WTC11 (cell line): ENCODE results near the gene ABLIM3. TPM values are rescaled to one million over a fixed set of nuclear protein-coding genes. Genes with fewer than 3 reads are reported as not detected.

Experiments
- ATAC-seq: fragments of 200-7000 bp; cut with Tn5 transposase; 2 replicates; pipeline ENCODE4 v1.10.0; 2021; ENCODE audit warnings: mild to moderate bottlenecking, moderate library complexity
- CTCF ChIA-PET: fragments of 300-600 bp; sonication (Branson Sonifier 250); formaldehyde crosslinking; loops from one replicate; lab custom pipeline; 2021; ENCODE audit warnings: antibody characterized with exemption; lab: Charles Lee
- POLR2A ChIA-PET: fragments of 350-600 bp; sonication (Branson Sonifier 250); formaldehyde crosslinking; loops from one replicate; lab custom pipeline; 2021; ENCODE audit warnings: antibody characterized with exemption; lab: Charles Lee
- DNase-seq: peaks from one replicate; pipeline ENCODE4 v3.0.0; 2021; ENCODE audit warnings: low spot score
- H3K27ac Mint-ChIP-seq: 2 replicates; pipeline ENCODE4 v1.8.0; 2021; ENCODE audit warnings: mixed read lengths
- H3K27me3 Mint-ChIP-seq: 2 replicates; pipeline ENCODE4 v1.8.0; 2021; ENCODE audit warnings: low read depth, mild to moderate bottlenecking, moderate library complexity, mixed read lengths
- H3K36me3 Mint-ChIP-seq: 2 replicates; pipeline ENCODE4 v1.8.0; 2021; ENCODE audit warnings: mixed read lengths
- H3K4me1 Mint-ChIP-seq: 2 replicates; pipeline ENCODE4 v1.8.0; 2022; ENCODE audit warnings: mixed read lengths
- H3K4me3 Mint-ChIP-seq: 2 replicates; pipeline ENCODE4 v1.8.0; 2021; ENCODE audit warnings: mild to moderate bottlenecking, moderate library complexity, mixed read lengths
- H3K9me3 Mint-ChIP-seq: 2 replicates; pipeline ENCODE4 v1.8.0; 2021; ENCODE audit warnings: mixed read lengths
- E2F4 ChIP-seq: sonication (generic); formaldehyde crosslinking; IDR thresholded peaks from 2 replicates; pipeline ENCODE4 v1.8.1; 2022; ENCODE audit warnings: low read depth, mild to moderate bottlenecking, moderate library complexity, missing genetic modification reagents, borderline replicate concordance
- ERG ChIP-seq: fragments of 250-450 bp; sonication (Bioruptor Pico); IDR thresholded peaks from 2 replicates; pipeline ENCODE4 v1.8.0; 2021; ENCODE audit warnings: mild to moderate bottlenecking
- ESRRA ChIP-seq: sonication (generic); formaldehyde crosslinking; IDR thresholded peaks from 2 replicates; pipeline ENCODE4 v1.8.1; 2022; ENCODE audit warnings: mild to moderate bottlenecking, missing genetic modification reagents, borderline replicate concordance
- FOXP1 ChIP-seq: sonication (generic); formaldehyde crosslinking; IDR thresholded peaks from 2 replicates; pipeline ENCODE4 v1.8.0; 2022; ENCODE audit warnings: missing genetic modification reagents, mild to moderate bottlenecking, moderate library complexity, borderline replicate concordance
- GABPB1 ChIP-seq: sonication (generic); formaldehyde crosslinking; IDR thresholded peaks from 2 replicates; pipeline ENCODE4 v1.8.1; 2023; ENCODE audit warnings: mild to moderate bottlenecking, missing genetic modification reagents
- NFYB ChIP-seq: sonication (generic); formaldehyde crosslinking; conservative IDR thresholded peaks from 2 replicates; pipeline ENCODE4 v1.8.0; 2022; ENCODE audit warnings: low read depth, missing genetic modification reagents
- RORB ChIP-seq: fragments of 250-450 bp; sonication (Bioruptor Pico); IDR thresholded peaks from 2 replicates; pipeline ENCODE4 v1.9.0; 2021; ENCODE audit warnings: mild to moderate bottlenecking
- TEAD1 ChIP-seq: sonication (generic); formaldehyde crosslinking; IDR thresholded peaks from 2 replicates; pipeline ENCODE4 v1.8.0; 2022; ENCODE audit warnings: mild to moderate bottlenecking, missing genetic modification reagents
- TP53 ChIP-seq: sonication (generic); formaldehyde crosslinking; IDR thresholded peaks from 2 replicates; pipeline ENCODE4 v1.8.1; 2023; ENCODE audit warnings: mild to moderate bottlenecking, missing genetic modification reagents
- USF1 ChIP-seq: sonication (generic); formaldehyde crosslinking; IDR thresholded peaks from 2 replicates; pipeline ENCODE4 v1.8.0; 2022; ENCODE audit warnings: mild to moderate bottlenecking, missing genetic modification reagents
- USF2 ChIP-seq: sonication (generic); formaldehyde crosslinking; IDR thresholded peaks from 2 replicates; pipeline ENCODE4 v1.8.1; 2023; ENCODE audit warnings: mild to moderate bottlenecking, missing genetic modification reagents, moderate library complexity
- ZNF396 ChIP-seq: fragments of 250-450 bp; sonication (Bioruptor Pico); IDR thresholded peaks from 2 replicates; pipeline ENCODE4 v1.8.0; 2021; ENCODE audit warnings: mild to moderate bottlenecking, moderate library complexity, borderline replicate concordance
- ZNF423 ChIP-seq: fragments of 250-450 bp; sonication (Bioruptor Pico); IDR thresholded peaks from 2 replicates; pipeline ENCODE4 v2.1.2; 2022; ENCODE audit warnings: mild to moderate bottlenecking, moderate library complexity
- total RNA-seq: library from RNA; stranded (reverse); gene quantifications from 3 replicates; pipeline ENCODE4 v1.2.3, GENCODE V29; 2021
- TF ChIP-seq, protein P1 (sequence below): sonication (generic); formaldehyde crosslinking; IDR thresholded peaks from 2 replicates; pipeline ENCODE4 v1.8.0; 2022; ENCODE audit warnings: missing genetic modification reagents
- TF ChIP-seq, protein P2 (sequence below): fragments of 250-450 bp; sonication (Bioruptor Pico); IDR thresholded peaks from 2 replicates; pipeline ENCODE4 v1.9.0; 2021; ENCODE audit warnings: moderate library complexity, mild to moderate bottlenecking, inconsistent platforms, borderline replicate concordance
- TF ChIP-seq, protein P3 (sequence below): sonication (generic); formaldehyde crosslinking; IDR thresholded peaks from 2 replicates; pipeline ENCODE4 v1.8.1; 2023; ENCODE audit warnings: mild to moderate bottlenecking, missing genetic modification reagents
- TF ChIP-seq, protein P4 (sequence below): sonication (generic); formaldehyde crosslinking; IDR thresholded peaks from 2 replicates; pipeline ENCODE4 v1.8.1; 2022; ENCODE audit warnings: mild to moderate bottlenecking, moderate library complexity, missing genetic modification reagents
- TF ChIP-seq, protein P5 (sequence below): fragments of 250-450 bp; sonication (Bioruptor Pico); IDR thresholded peaks from 2 replicates; pipeline ENCODE4 v1.9.0; 2021; ENCODE audit warnings: mild to moderate bottlenecking

The ABLIM3 gene
- total RNA-seq, 1 experiment from 2014 or later, result 0.33 TPM

- TF ChIP-seq, protein P1, sequence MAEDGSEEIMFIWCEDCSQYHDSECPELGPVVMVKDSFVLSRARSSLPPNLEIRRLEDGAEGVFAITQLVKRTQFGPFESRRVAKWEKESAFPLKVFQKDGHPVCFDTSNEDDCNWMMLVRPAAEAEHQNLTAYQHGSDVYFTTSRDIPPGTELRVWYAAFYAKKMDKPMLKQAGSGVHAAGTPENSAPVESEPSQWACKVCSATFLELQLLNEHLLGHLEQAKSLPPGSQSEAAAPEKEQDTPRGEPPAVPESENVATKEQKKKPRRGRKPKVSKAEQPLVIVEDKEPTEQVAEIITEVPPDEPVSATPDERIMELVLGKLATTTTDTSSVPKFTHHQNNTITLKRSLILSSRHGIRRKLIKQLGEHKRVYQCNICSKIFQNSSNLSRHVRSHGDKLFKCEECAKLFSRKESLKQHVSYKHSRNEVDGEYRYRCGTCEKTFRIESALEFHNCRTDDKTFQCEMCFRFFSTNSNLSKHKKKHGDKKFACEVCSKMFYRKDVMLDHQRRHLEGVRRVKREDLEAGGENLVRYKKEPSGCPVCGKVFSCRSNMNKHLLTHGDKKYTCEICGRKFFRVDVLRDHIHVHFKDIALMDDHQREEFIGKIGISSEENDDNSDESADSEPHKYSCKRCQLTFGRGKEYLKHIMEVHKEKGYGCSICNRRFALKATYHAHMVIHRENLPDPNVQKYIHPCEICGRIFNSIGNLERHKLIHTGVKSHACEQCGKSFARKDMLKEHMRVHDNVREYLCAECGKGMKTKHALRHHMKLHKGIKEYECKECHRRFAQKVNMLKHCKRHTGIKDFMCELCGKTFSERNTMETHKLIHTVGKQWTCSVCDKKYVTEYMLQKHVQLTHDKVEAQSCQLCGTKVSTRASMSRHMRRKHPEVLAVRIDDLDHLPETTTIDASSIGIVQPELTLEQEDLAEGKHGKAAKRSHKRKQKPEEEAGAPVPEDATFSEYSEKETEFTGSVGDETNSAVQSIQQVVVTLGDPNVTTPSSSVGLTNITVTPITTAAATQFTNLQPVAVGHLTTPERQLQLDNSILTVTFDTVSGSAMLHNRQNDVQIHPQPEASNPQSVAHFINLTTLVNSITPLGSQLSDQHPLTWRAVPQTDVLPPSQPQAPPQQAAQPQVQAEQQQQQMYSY, result no peak
- TF ChIP-seq USF2 (CRISPR knock-in tag) (no peak), NFYB (CRISPR knock-in tag) (no peak), TEAD1 (CRISPR knock-in tag) (no peak), GABPB1 (CRISPR knock-in tag) (no peak), ESRRA (CRISPR knock-in tag) (no peak), USF1 (CRISPR knock-in tag) (no peak), FOXP1 (CRISPR knock-in tag) (no peak), RORB (CRISPR knock-in tag) (no peak), ZNF396 (no peak), TP53 (CRISPR knock-in tag) (no peak), ERG (CRISPR knock-in tag) (no peak), ZNF423 (CRISPR knock-in tag) (no peak), E2F4 (CRISPR knock-in tag) (no peak)
- TF ChIP-seq, protein P2, sequence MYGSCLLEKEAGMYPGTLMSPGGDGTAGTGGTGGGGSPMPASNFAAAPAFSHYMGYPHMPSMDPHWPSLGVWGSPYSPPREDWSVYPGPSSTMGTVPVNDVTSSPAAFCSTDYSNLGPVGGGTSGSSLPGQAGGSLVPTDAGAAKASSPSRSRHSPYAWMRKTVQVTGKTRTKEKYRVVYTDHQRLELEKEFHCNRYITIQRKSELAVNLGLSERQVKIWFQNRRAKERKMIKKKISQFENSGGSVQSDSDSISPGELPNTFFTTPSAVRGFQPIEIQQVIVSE (CRISPR knock-in tag), result no peak
- TF ChIP-seq, protein P3, sequence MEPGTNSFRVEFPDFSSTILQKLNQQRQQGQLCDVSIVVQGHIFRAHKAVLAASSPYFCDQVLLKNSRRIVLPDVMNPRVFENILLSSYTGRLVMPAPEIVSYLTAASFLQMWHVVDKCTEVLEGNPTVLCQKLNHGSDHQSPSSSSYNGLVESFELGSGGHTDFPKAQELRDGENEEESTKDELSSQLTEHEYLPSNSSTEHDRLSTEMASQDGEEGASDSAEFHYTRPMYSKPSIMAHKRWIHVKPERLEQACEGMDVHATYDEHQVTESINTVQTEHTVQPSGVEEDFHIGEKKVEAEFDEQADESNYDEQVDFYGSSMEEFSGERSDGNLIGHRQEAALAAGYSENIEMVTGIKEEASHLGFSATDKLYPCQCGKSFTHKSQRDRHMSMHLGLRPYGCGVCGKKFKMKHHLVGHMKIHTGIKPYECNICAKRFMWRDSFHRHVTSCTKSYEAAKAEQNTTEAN (CRISPR knock-in tag), result no peak
- TF ChIP-seq, protein P4, sequence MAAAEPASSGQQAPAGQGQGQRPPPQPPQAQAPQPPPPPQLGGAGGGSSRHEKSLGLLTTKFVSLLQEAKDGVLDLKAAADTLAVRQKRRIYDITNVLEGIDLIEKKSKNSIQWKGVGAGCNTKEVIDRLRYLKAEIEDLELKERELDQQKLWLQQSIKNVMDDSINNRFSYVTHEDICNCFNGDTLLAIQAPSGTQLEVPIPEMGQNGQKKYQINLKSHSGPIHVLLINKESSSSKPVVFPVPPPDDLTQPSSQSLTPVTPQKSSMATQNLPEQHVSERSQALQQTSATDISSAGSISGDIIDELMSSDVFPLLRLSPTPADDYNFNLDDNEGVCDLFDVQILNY (CRISPR knock-in tag), result no peak
- TF ChIP-seq, protein P5, sequence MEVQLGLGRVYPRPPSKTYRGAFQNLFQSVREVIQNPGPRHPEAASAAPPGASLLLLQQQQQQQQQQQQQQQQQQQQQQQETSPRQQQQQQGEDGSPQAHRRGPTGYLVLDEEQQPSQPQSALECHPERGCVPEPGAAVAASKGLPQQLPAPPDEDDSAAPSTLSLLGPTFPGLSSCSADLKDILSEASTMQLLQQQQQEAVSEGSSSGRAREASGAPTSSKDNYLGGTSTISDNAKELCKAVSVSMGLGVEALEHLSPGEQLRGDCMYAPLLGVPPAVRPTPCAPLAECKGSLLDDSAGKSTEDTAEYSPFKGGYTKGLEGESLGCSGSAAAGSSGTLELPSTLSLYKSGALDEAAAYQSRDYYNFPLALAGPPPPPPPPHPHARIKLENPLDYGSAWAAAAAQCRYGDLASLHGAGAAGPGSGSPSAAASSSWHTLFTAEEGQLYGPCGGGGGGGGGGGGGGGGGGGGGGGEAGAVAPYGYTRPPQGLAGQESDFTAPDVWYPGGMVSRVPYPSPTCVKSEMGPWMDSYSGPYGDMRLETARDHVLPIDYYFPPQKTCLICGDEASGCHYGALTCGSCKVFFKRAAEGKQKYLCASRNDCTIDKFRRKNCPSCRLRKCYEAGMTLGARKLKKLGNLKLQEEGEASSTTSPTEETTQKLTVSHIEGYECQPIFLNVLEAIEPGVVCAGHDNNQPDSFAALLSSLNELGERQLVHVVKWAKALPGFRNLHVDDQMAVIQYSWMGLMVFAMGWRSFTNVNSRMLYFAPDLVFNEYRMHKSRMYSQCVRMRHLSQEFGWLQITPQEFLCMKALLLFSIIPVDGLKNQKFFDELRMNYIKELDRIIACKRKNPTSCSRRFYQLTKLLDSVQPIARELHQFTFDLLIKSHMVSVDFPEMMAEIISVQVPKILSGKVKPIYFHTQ (CRISPR knock-in tag), result no peak
- Mint-ChIP-seq H3K27ac (no peak overlapping the region), H3K9me3 (no peaks in the 10 kb centered on the region), H3K27me3 (no peaks in the 10 kb centered on the region; the same call in 1 of the 2 replicates), H3K4me3 (no peak overlapping the region), H3K36me3 (no peaks in the 10 kb centered on the region), H3K4me1 (no peaks in the 10 kb centered on the region)
- no peak for DNase-seq
- no peak for ATAC-seq
- ChIA-PET POLR2A (no interaction called here), CTCF (interaction anchor here (1.5 kb wide), 1 partner anchor 86 kb away, joined by 4 read pairs; no protein-coding TSS in a partner anchor)
These were observed 69.7 kb downstream of the ABLIM3 start for GRCh38 chr5:149210968-149211490.
